Endothelial cell of umbilical vein (primary cell): ENCODE measurements around the gene CDK5.

Source experiments
- FOS ChIP-seq: IDR thresholded peaks from 2 replicates; pipeline ENCODE4 v1.6.1; 2011; ENCODE audit warnings: mild to moderate bottlenecking, low read length, moderate library complexity, borderline replicate concordance; ENCODE audit not compliant: insufficient read depth
- MYC ChIP-seq: IDR thresholded peaks from one replicate; pipeline ENCODE4 v1.6.1; 2011; ENCODE audit warnings: mild to moderate bottlenecking, low read depth, low read length
- TF ChIP-seq, protein P1 (sequence below), 2 donors: IDR thresholded peaks; 1 replicate in 1 of 2; 2 replicates in 1 of 2; pipeline ENCODE4 v1.5.1; 2011; ENCODE audit warnings: low read length in 2 of 2, mild to moderate bottlenecking in 2 of 2, moderate library complexity in 2 of 2, control low read depth in 1 of 2, inconsistent platforms in 1 of 2, low read depth in 1 of 2; ENCODE audit not compliant: insufficient read depth in 1 of 2; ENCODE audit errors: extremely low read depth in 1 of 2
- TF ChIP-seq, protein P2 (sequence below): IDR thresholded peaks from 2 replicates; pipeline ENCODE4 v1.6.1; 2011; ENCODE audit not compliant: insufficient read depth, insufficient read length

DNA sequence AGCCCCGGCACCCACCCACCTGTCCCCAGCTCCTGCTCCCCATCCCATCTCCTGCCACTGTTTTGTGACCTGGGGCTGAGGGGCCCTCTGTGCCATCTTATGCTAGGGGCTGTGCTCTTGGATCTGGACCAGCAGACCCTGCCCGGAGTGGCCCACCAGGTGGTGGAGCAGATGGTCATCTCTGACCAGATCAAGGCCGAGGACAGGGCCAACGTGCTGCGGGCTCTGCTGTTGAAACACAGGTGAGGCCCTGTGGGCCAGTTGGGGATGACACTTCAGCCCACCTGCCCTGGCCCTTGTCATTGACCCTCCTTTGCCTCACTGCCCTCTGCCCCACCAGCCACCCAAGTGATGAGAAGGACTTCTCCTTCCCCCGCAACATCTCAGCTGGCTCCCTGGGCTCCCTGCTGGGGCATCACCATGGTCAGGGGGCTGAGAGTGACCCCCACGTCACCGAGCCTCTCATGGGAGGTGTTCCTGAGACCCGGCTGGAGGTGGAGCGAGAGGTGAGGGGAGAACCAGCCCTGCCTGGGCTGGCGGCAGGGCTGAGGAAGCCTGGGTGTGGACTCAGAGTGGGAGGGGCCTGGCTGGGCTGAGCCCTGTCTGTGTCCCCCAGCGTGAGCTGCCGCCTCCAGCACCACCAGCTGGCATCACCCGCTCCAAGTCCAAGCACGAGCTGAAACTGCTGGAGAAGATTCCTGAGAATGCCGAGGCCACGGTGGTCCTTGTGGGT, 12.3 kb upstream of the CDK5 start:
- TF ChIP-seq, protein P1, sequence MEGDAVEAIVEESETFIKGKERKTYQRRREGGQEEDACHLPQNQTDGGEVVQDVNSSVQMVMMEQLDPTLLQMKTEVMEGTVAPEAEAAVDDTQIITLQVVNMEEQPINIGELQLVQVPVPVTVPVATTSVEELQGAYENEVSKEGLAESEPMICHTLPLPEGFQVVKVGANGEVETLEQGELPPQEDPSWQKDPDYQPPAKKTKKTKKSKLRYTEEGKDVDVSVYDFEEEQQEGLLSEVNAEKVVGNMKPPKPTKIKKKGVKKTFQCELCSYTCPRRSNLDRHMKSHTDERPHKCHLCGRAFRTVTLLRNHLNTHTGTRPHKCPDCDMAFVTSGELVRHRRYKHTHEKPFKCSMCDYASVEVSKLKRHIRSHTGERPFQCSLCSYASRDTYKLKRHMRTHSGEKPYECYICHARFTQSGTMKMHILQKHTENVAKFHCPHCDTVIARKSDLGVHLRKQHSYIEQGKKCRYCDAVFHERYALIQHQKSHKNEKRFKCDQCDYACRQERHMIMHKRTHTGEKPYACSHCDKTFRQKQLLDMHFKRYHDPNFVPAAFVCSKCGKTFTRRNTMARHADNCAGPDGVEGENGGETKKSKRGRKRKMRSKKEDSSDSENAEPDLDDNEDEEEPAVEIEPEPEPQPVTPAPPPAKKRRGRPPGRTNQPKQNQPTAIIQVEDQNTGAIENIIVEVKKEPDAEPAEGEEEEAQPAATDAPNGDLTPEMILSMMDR (IDR thresholded peaks at IDR 0.05; ENCODE audit: extremely low read depth in 1 of 2, insufficient read depth in 1 of 2, low read depth in 1 of 2, low read length in 2 of 2), result no peak
- TF ChIP-seq FOS (no peak), MYC (no peak)
- TF ChIP-seq, protein P2, sequence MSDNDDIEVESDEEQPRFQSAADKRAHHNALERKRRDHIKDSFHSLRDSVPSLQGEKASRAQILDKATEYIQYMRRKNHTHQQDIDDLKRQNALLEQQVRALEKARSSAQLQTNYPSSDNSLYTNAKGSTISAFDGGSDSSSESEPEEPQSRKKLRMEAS, result no peak
